VCaP (cell line): Measurements from ENCODE around the gene BCAS3.

Source experiments
- H3K27ac ChIP-seq: fragments of 450-650 bp; 2 replicates; pipeline ENCODE4 v1.5.1; 2017
- CTCF ChIP-seq: fragments of 450-650 bp; conservative IDR thresholded peaks from 2 replicates; pipeline ENCODE4 v1.5.1; 2017; ENCODE audit warnings: mild to moderate bottlenecking, moderate library complexity

Gene BCAS3

DNA sequence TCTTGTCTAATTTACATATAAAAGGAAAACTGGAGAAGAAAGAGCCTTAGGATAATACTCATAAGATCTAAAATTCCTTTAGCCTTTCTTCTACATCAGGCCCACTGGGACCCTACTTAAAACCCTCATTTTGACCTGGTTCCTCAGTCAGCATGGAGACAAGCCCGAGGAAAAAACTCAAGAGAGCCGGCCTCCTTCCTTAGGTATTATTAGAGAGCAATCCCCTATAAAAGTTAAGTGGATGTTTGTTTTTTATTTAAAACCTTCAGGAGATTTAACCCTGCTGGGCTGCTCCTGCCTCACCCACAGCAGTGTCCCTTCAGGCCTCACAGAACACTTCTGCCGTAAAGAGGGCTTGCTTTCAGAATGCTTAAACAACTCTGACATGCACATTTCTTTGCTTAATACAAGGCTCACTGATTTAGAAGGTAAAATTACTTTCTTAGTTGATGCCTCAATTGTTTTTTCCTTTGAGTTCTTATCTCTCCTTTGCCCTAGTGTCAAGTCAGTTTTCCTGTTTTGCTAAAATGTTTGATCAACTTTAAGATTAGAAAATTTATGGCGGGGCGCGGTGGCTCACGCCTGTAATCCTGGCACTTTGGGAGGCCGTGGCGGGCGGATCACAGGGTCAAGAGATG, 576.4 kb downstream of the BCAS3 start:
- no peak overlapping the region for H3K27ac ChIP-seq
- TF ChIP-seq CTCF: no peak

GRCh38 chr17:61254904-61255303, 577.3 kb downstream of the BCAS3 start:
- H3K27ac ChIP-seq: no peak overlapping the region
- TF ChIP-seq CTCF: no peak

DNA sequence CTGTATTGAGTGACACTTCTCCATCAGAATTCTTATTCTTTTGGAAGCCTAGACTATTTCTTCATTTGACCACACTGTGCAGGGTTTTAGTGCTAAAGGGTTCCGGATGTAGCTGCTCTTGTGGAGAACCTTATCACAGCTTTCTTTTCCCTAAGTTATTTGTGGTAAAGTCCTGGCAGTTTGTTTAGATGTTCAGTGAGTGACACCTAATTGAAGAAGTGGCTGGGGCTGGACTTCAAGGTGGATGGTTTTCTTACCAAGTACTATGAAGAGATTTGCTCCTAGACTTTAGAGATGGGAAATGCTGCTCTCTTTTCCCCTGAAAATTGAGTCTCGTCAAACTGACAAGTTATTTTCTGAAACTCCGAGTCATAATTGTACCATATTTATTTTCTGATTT, 578.0 kb downstream of the BCAS3 start:
- H3K27ac ChIP-seq: no peak overlapping the region
- no peak for TF ChIP-seq CTCF

GRCh38 chr17:61259360-61259759, 581.7 kb downstream of the BCAS3 start:
- H3K27ac ChIP-seq: no peak overlapping the region
- TF ChIP-seq CTCF: no peak

GRCh38 chr17:61260071-61260797, 582.6 kb downstream of the BCAS3 start:
- no peak for TF ChIP-seq CTCF
- no peak overlapping the region for H3K27ac ChIP-seq

DNA sequence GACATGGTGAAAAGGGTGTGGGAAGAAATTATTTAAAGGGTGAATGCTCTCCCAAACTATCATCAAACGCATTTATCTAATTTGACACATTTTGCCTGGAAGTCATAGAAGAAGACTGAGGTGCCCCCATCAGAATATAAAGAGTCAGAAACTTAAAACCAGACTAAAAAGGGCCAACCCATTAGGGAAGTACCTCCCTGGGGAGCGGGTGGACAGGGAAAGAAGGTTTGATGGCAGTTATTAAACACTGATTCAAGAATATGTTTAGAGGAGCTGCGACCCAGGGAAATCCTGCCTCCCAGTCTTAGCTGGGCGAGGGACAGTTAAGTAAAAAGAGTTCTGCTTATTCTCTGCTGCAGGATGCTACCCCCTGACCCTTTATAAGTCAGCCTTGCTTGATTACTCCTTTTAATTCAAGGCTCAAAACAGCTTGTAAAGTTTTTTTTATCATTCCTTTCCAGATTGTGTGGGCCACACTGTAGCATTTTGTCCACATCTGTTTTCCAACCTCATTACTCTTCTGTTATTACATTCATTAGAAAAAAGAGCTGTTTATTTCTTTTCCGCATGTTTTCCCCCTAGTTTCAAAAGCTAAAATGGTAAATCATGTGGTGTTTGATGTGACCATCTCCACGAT, 583.5 kb downstream of the BCAS3 start:
- TF ChIP-seq CTCF: no peak
- no peak overlapping the region for H3K27ac ChIP-seq

DNA sequence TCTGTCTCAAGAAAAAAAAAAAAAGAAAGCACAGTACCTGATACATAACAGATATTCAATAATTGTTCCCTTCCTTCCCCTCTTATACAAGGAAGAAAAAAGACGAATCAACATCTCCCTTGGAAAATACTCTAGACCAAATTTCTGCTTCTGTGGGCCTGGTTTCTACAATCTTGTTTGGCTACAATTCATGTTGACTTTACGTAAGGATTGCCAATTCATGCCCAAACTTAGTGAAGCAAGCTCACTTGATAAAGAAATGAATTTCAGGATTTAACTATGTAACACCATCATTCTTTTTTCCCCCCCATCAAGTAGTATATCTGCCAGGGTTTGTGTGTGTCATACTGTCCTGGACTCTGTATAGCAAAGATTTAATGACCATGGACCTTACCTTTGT, 587.7 kb downstream of the BCAS3 start:
- no peak overlapping the region for H3K27ac ChIP-seq
- TF ChIP-seq CTCF: no peak
